ENCODE measurements around the gene TMEM120A.

GRCh38 chr7:75985518-75986146, 8.8 kb downstream of the TMEM120A start:
- no peak for TF ChIP-seq GABPA (IDR thresholded peaks at IDR 0.05; ENCODE audit: low read depth)
- TF ChIP-seq, protein P1, sequence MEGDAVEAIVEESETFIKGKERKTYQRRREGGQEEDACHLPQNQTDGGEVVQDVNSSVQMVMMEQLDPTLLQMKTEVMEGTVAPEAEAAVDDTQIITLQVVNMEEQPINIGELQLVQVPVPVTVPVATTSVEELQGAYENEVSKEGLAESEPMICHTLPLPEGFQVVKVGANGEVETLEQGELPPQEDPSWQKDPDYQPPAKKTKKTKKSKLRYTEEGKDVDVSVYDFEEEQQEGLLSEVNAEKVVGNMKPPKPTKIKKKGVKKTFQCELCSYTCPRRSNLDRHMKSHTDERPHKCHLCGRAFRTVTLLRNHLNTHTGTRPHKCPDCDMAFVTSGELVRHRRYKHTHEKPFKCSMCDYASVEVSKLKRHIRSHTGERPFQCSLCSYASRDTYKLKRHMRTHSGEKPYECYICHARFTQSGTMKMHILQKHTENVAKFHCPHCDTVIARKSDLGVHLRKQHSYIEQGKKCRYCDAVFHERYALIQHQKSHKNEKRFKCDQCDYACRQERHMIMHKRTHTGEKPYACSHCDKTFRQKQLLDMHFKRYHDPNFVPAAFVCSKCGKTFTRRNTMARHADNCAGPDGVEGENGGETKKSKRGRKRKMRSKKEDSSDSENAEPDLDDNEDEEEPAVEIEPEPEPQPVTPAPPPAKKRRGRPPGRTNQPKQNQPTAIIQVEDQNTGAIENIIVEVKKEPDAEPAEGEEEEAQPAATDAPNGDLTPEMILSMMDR (IDR thresholded peaks at IDR 0.05; ENCODE audit: insufficient read depth, low read length), result no peak
- TF ChIP-seq, protein P2, sequence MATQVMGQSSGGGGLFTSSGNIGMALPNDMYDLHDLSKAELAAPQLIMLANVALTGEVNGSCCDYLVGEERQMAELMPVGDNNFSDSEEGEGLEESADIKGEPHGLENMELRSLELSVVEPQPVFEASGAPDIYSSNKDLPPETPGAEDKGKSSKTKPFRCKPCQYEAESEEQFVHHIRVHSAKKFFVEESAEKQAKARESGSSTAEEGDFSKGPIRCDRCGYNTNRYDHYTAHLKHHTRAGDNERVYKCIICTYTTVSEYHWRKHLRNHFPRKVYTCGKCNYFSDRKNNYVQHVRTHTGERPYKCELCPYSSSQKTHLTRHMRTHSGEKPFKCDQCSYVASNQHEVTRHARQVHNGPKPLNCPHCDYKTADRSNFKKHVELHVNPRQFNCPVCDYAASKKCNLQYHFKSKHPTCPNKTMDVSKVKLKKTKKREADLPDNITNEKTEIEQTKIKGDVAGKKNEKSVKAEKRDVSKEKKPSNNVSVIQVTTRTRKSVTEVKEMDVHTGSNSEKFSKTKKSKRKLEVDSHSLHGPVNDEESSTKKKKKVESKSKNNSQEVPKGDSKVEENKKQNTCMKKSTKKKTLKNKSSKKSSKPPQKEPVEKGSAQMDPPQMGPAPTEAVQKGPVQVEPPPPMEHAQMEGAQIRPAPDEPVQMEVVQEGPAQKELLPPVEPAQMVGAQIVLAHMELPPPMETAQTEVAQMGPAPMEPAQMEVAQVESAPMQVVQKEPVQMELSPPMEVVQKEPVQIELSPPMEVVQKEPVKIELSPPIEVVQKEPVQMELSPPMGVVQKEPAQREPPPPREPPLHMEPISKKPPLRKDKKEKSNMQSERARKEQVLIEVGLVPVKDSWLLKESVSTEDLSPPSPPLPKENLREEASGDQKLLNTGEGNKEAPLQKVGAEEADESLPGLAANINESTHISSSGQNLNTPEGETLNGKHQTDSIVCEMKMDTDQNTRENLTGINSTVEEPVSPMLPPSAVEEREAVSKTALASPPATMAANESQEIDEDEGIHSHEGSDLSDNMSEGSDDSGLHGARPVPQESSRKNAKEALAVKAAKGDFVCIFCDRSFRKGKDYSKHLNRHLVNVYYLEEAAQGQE (IDR thresholded peaks at IDR 0.05; ENCODE audit: insufficient replicate concordance, low read depth), result no peak

Data from HL-60 (cell line).